ENCODE measurements around the gene ADRB2. TPM values are rescaled to one million over a fixed set of nuclear protein-coding genes. Genes with fewer than 3 reads are reported as not detected.
A peak's percentile ranks its signal among the peaks of the same experiment; 100 is the strongest.

Gene ADRB2
- polyA plus RNA-seq, 3 donors: 6.8 to 10.9 (median 10.8) TPM

DNA sequence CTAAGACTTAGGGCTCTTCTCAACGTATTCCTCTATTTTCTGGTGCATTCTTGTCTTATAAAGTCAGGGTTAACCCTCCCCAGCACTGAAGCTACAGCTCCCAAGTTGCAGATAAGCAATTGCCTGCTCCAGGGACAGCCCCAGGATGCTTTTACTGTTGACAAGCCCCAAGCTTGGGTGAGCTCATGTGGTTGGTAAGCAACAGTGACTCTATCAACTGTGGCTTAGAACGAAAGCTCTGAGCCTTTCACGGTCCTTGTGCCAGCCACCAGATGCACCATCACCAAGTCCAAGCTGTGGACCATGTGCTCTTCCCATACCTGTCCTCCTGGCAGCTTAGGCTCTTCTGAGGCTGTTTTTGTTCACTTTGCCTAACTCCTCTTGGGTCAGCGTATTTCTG lies 13.5 kb downstream of the ADRB2 start:
- Histone ChIP-seq H3K36me3 (replicated peaks in 1 of 2; ENCODE audit: control insufficient read depth in 1 of 2, insufficient read depth in 2 of 2, low read length in 2 of 2) (peaks cover 17 to 69% of the 10 kb centered on the region in 2 donors), H3K27me3 (ENCODE audit: control insufficient read depth in 2 of 2, insufficient read depth in 2 of 2, low read length in 2 of 2) (no peaks in the 10 kb centered on the region), H3K9me3 (replicated peaks in 1 of 2; ENCODE audit: control insufficient read depth in 1 of 2, insufficient read depth in 1 of 2, low read length in 2 of 2) (no peaks in the 10 kb centered on the region), H4K20me1 (ENCODE audit: insufficient read depth, low read length) (peaks cover 100% of the 10 kb centered on the region), H3K79me2 (ENCODE audit: insufficient read depth, low read length) (peaks cover 94% of the 10 kb centered on the region), H3K27ac (ENCODE audit: low read depth in 1 of 2, low read length in 2 of 2) (no peak overlapping the region), H2AFZ (ENCODE audit: insufficient read depth, low read depth, low read length, poor library complexity, severe bottlenecking) (no peak overlapping the region), H3K9ac (ENCODE audit: insufficient read depth, low read length, poor library complexity, severe bottlenecking) (no peak overlapping the region), H3K4me1 (ENCODE audit: control insufficient read depth in 1 of 2, insufficient read depth in 2 of 2, low read length in 2 of 2) (peaks cover 5% of the 10 kb centered on the region in 2 donors), H3K4me3 (replicated peaks in 1 of 3; ENCODE audit: low read depth in 2 of 3, low read length in 3 of 3) (no peak overlapping the region), H3K4me2 (replicated peaks; ENCODE audit: extremely low read depth, low read length, poor library complexity, severe bottlenecking) (no peak overlapping the region)
- no peaks in the 10 kb centered on the region for H3K27me3 Mint-ChIP-seq (ENCODE audit: low read depth in 3 of 3)
- H3K4me1 Mint-ChIP-seq: peaks cover 54% of the 10 kb centered on the region
- peak overlapping the region in 2 of 7 donors; percentile 20 to 44 for H3K27ac Mint-ChIP-seq
- H3K4me3 Mint-ChIP-seq: no peak overlapping the region
- intact Hi-C loops (cut with micrococcal nuclease): loop anchor here in 1 of 2 donors (10.0 kb wide), 1 partner anchor 655 kb away; no protein-coding TSS in a partner anchor
- peaks cover 46 to 64% of the 10 kb centered on the region in 2 donors for H3K36me3 Mint-ChIP-seq
- peaks cover 0 to 2% (median 0%) of the 10 kb centered on the region in 7 donors for H3K9me3 Mint-ChIP-seq
- no peak for DNase-seq
- TF ChIP-seq, protein P1, sequence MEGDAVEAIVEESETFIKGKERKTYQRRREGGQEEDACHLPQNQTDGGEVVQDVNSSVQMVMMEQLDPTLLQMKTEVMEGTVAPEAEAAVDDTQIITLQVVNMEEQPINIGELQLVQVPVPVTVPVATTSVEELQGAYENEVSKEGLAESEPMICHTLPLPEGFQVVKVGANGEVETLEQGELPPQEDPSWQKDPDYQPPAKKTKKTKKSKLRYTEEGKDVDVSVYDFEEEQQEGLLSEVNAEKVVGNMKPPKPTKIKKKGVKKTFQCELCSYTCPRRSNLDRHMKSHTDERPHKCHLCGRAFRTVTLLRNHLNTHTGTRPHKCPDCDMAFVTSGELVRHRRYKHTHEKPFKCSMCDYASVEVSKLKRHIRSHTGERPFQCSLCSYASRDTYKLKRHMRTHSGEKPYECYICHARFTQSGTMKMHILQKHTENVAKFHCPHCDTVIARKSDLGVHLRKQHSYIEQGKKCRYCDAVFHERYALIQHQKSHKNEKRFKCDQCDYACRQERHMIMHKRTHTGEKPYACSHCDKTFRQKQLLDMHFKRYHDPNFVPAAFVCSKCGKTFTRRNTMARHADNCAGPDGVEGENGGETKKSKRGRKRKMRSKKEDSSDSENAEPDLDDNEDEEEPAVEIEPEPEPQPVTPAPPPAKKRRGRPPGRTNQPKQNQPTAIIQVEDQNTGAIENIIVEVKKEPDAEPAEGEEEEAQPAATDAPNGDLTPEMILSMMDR (IDR thresholded peaks at IDR 0.05): no peak
- 87% methylated on average over 3 of the region's 4 CpGs for WGBS (ENCODE audit: insufficient coverage)

DNA sequence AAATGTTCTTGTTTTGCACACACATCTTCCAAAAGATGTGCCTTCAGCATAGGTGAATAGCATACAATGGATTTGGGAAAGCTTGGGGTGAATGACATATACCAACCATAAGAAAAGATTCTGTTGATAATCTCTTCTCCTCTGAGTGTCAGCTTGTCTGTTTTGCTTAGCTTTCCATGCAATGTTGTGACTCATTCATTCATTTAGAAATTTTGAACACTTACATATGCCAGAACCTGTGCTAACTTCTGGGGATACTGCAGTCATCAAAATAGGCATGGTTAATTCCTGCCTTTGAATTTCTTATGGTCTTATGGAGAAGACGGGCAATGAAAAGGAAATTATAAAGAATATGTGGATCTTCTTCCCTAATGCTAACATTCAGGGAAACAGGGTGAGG lies 14.1 kb downstream of the ADRB2 start:
- no peak overlapping the region for H3K4me3 Mint-ChIP-seq
- H3K4me1 Mint-ChIP-seq: peaks cover 48% of the 10 kb centered on the region
- TF ChIP-seq, protein P1 (IDR thresholded peaks at IDR 0.05): no peak
- H3K36me3 ChIP-seq (replicated peaks in 1 of 2; ENCODE audit: control insufficient read depth in 1 of 2, insufficient read depth in 2 of 2, low read length in 2 of 2): peaks cover 17 to 70% of the 10 kb centered on the region in 2 donors
- H3K4me2 ChIP-seq (replicated peaks; ENCODE audit: extremely low read depth, low read length, poor library complexity, severe bottlenecking): no peak overlapping the region
- H3K4me3 ChIP-seq (replicated peaks in 1 of 3; ENCODE audit: low read depth in 2 of 3, low read length in 3 of 3): no peak overlapping the region
- no peaks in the 10 kb centered on the region for H3K27me3 ChIP-seq (ENCODE audit: control insufficient read depth in 2 of 2, insufficient read depth in 2 of 2, low read length in 2 of 2)
- H3K27ac Mint-ChIP-seq: peak overlapping the region in 1 of 7 donors; percentile 24
- H2AFZ ChIP-seq (ENCODE audit: insufficient read depth, low read depth, low read length, poor library complexity, severe bottlenecking): no peak overlapping the region
- WGBS (ENCODE audit: insufficient coverage): no CpG with 5 or more reads among the region's 1 CpG
- H3K9me3 Mint-ChIP-seq: peaks cover 0 to 2% (median 0%) of the 10 kb centered on the region in 7 donors
- peaks cover 0 to 2% of the 10 kb centered on the region in 2 donors for H3K4me1 ChIP-seq (ENCODE audit: control insufficient read depth in 1 of 2, insufficient read depth in 2 of 2, low read length in 2 of 2)
- H3K9ac ChIP-seq (ENCODE audit: insufficient read depth, low read length, poor library complexity, severe bottlenecking): no peak overlapping the region
- no peak for DNase-seq
- H4K20me1 ChIP-seq (ENCODE audit: insufficient read depth, low read length): peaks cover 100% of the 10 kb centered on the region
- H3K79me2 ChIP-seq (ENCODE audit: insufficient read depth, low read length): peaks cover 89% of the 10 kb centered on the region
- peaks cover 44 to 62% of the 10 kb centered on the region in 2 donors for H3K36me3 Mint-ChIP-seq
- H3K27me3 Mint-ChIP-seq (ENCODE audit: low read depth in 3 of 3): no peaks in the 10 kb centered on the region
- H3K27ac ChIP-seq (ENCODE audit: low read depth in 1 of 2, low read length in 2 of 2): no peak overlapping the region
- H3K9me3 ChIP-seq (replicated peaks in 1 of 2; ENCODE audit: control insufficient read depth in 1 of 2, insufficient read depth in 1 of 2, low read length in 2 of 2): no peaks in the 10 kb centered on the region
- intact Hi-C loops (cut with micrococcal nuclease): no loop called here

All from CD14-positive monocyte (primary cell).